ENCODE results near the gene DNAJC1.
"Not testable (repeated sequence)": the region's sequence is repeated elsewhere in the genome, so short reads cannot be mapped to it uniquely, and the experiment has no call there.

The DNAJC1 gene, protein sequence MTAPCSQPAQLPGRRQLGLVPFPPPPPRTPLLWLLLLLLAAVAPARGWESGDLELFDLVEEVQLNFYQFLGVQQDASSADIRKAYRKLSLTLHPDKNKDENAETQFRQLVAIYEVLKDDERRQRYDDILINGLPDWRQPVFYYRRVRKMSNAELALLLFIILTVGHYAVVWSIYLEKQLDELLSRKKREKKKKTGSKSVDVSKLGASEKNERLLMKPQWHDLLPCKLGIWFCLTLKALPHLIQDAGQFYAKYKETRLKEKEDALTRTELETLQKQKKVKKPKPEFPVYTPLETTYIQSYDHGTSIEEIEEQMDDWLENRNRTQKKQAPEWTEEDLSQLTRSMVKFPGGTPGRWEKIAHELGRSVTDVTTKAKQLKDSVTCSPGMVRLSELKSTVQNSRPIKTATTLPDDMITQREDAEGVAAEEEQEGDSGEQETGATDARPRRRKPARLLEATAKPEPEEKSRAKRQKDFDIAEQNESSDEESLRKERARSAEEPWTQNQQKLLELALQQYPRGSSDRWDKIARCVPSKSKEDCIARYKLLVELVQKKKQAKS

DNA sequence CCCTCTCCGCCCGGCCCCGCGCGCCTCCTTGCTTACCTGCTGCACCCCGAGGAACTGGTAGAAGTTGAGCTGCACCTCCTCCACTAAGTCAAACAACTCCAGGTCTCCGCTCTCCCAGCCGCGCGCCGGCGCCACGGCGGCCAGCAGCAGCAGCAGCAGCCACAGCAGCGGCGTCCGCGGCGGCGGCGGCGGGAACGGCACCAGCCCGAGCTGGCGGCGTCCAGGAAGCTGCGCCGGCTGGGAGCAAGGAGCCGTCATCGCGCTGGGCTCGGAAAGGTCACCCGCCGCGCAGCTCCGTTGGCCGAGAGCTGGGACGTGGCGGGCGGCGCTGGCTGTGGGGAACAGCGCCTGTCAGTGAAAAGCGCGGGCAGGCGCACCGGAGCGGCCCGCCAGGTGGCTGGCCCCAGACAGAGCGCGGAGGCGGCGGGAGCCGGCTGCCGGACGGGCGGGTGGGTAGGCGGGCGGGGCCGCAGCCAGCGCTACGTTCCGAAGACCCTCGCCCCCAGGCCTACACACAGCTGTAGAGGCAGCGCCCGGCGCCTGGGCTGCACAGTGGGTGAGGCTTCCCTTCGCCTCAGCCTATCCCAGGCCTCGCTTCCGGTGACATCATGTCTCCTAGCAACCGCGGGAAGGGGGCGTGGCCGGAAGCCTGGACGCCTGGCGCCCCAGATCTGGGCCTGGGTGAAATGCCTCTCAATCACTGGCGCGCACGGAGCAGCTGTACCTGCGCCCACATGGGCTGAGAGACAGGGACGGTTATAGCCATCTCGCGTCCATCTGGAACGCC lies at the start of gene DNAJC1:
DNAJC1 (minus strand) TSS at position 554 of the 787 bp plus-strand sequence; CDS start at position 258, 296 bp downstream.
- peak; percentile 87 to 99 for DNase-seq (ENCODE audit: low spot score in 2 of 2)
- Histone ChIP-seq H3K4me1 (peaks cover 25% of the 10 kb centered on the region), H3K4me3 (peak within 1 kb of the TSS; percentile 70)

DNA sequence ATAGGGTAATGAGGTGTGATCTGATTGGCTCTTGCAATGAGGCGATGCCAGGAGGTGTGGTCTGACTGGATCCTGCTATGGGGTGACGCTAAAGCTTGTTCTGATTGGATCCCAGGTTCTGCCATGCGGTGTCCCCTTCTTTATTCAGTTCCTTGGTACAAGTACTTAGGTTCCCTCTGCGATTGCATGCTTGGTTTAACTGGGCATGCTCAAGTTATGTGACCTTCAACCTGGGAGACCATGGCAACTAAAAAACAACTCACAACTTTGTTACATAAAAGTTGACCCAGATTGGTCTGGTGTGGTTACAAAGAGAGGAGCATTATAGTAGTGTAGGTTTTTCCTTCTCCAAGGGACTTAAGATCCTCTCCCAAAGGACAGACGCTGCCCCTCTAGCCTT lies 49.5 kb upstream of the DNAJC1 start:
- no peak for DNase-seq (ENCODE audit: low spot score in 2 of 2)
- Histone ChIP-seq H3K9me3 (no peaks in the 10 kb centered on the region), H3K36me3 (replicated peaks) (no peaks in the 10 kb centered on the region), H3K4me1 (no peaks in the 10 kb centered on the region; the same call in 1 of the 2 replicates), H3K27me3 (ENCODE audit: low read depth) (no peaks in the 10 kb centered on the region), H3K4me3 (no peak overlapping the region)
- in situ Hi-C loops (cut with MboI; ENCODE audit: low sequenced_read_pairs), result no loop called here

More for the DNA sequence above, at the start of gene DNAJC1:
- Histone ChIP-seq H3K36me3 (replicated peaks) (no peaks in the 10 kb centered on the region), H3K27me3 (ENCODE audit: low read depth) (no peaks in the 10 kb centered on the region), H3K9me3 (no peaks in the 10 kb centered on the region; the same call in 1 of the 2 replicates)
- in situ Hi-C loops (cut with MboI; ENCODE audit: low sequenced_read_pairs), result loop anchor here (10.0 kb wide), 3 partner anchors 311 to 1061 kb away; partner anchors contain the start of gene COMMD3

DNA sequence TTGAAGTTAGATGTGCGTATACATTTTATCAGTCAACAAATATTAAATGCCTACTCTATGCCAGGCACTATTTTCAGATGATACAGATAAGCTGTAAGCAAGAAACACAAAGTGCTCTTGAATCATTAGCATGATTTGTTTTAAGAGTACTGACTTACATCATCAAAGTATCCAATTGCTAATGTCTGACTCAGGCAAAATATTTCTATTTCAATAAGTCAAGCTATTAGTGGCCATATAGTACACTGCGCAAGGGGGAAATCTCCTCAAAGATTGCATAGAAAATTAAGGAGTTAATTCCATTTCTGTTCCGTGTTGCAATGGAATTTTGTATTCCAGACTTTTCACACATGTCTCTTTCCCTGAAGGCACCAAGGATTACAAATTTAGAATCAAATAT lies 46.1 kb upstream of the DNAJC1 start:
- DNase-seq (ENCODE audit: low spot score in 2 of 2), result no peak
- in situ Hi-C loops (cut with MboI; ENCODE audit: low sequenced_read_pairs), result no loop called here
- H3K4me1 ChIP-seq, result no peaks in the 10 kb centered on the region
- no peaks in the 10 kb centered on the region for H3K27me3 ChIP-seq (ENCODE audit: low read depth)
- H3K9me3 ChIP-seq, result no peaks in the 10 kb centered on the region
- H3K36me3 ChIP-seq (replicated peaks), result no peaks in the 10 kb centered on the region
- H3K4me3 ChIP-seq, result no peak overlapping the region

DNA sequence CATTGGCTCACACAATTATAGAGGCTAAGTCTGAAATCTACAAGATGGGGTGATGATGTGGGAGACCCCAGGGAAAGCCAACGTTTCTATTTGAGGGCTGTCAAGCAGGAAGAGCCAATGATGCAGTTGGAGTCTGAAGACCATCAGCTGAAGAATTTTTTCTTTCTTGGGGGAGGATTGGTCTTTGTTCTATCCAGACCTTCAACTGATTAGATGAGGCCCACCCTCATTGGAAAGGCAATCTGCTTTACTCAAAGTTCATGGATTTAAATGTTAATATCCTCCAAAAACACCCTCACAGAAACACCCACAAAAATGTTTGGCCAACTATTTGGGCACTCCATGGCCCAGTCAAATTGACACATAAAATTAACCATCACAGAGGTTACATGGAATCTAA lies 44.3 kb upstream of the DNAJC1 start:
- H3K27me3 ChIP-seq (ENCODE audit: low read depth), result 0 out of 2 replicates have a peak, but pooled peaks cover 4% of the 10 kb centered on the region
- no peaks in the 10 kb centered on the region for H3K36me3 ChIP-seq (replicated peaks)
- DNase-seq (ENCODE audit: low spot score in 2 of 2), result no peak
- in situ Hi-C loops (cut with MboI; ENCODE audit: low sequenced_read_pairs), result no loop called here
- no peaks in the 10 kb centered on the region for H3K9me3 ChIP-seq
- H3K4me3 ChIP-seq, result no peak overlapping the region
- H3K4me1 ChIP-seq, result no peaks in the 10 kb centered on the region

DNA sequence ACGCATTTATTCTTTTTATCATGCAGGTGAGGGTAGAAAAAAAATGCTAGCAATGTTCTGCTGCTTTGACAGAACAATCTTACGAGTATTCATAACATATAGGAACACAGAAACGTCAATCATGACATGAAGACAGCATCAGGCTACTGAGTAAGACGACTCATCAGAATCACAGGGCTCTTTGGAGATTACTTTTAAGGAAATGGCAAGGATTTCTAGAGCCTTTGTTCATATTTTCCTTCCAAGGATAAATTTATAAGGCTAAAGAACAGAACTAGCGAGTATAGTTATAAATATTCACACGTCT lies 39.8 kb upstream of the DNAJC1 start:
- Histone ChIP-seq H3K36me3 (replicated peaks) (no peaks in the 10 kb centered on the region), H3K27me3 (ENCODE audit: low read depth) (peaks cover 17% of the 10 kb centered on the region), H3K4me1 (no peaks in the 10 kb centered on the region), H3K9me3 (no peaks in the 10 kb centered on the region), H3K4me3 (no peak overlapping the region)
- DNase-seq (ENCODE audit: low spot score in 2 of 2), result no peak
- in situ Hi-C loops (cut with MboI; ENCODE audit: low sequenced_read_pairs), result no loop called here

DNA sequence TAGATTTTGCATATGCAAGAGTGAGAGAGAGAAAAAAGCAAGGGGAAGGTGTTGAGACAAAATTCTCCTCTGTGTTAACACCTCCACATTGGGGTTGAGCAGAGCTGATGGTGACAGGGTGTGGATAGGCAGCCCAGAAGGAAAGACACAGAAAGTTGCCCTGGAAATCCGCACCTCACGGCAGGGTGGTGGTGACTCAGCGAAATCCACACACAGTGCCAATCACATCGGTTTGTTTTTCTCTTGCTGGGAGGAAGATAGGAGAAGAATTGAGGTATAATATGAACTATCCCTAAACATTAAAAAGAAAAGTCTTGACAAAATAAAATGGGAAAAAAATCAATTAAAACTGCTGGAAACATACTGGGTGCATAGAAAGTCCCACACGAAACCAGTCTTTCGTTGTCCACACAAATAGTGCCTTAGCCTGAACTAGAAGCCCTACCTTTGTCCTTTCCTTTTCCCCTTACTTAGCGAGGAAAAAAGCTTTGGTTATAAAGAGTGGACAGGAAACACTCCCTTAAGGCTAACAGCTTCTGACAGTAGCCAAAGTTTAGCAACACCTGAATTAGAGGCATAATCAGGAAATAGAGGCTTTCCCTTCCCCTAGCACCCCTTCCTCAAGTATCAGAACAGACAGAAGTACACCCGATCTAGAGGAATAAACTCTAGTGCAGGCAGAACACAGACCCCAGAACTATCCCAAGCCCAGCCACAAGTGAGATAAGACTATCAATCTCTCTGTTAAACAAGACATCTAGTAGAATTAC lies 39.2 kb upstream of the DNAJC1 start:
- DNase-seq (ENCODE audit: low spot score in 2 of 2), result no peak
- H3K4me1 ChIP-seq, result no peaks in the 10 kb centered on the region
- peaks cover 21% of the 10 kb centered on the region for H3K27me3 ChIP-seq (ENCODE audit: low read depth)
- in situ Hi-C loops (cut with MboI; ENCODE audit: low sequenced_read_pairs), result no loop called here
- no peak overlapping the region for H3K4me3 ChIP-seq
- H3K9me3 ChIP-seq, result no peaks in the 10 kb centered on the region
- no peaks in the 10 kb centered on the region for H3K36me3 ChIP-seq (replicated peaks)

DNA sequence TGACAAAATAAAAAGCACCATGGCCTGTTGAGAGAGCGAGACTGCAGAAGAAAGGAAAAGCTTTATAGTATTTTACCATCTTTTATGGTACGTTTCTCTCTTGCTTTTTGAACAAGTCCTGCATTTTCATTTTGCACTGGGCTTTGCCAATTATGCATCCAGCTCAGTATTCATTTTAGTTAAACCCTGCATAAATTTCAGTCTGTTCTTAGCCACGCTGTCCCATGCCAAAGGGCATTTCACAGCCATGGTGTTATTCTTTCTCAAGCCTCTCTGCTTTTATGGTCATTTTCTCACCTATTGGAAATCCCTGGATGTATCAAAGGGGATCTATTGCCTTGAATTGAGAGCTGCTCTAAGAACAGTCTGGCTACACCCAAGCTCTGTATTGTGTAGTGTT lies 30.8 kb upstream of the DNAJC1 start:
- Histone ChIP-seq H3K27me3 (ENCODE audit: low read depth) (peaks cover 9% of the 10 kb centered on the region), H3K9me3 (peaks cover 8% of the 10 kb centered on the region; the same call in 1 of the 2 replicates), H3K4me1 (no peaks in the 10 kb centered on the region), H3K4me3 (no peak overlapping the region), H3K36me3 (replicated peaks) (no peaks in the 10 kb centered on the region)
- no peak for DNase-seq (ENCODE audit: low spot score in 2 of 2)
- in situ Hi-C loops (cut with MboI; ENCODE audit: low sequenced_read_pairs), result no loop called here

DNA sequence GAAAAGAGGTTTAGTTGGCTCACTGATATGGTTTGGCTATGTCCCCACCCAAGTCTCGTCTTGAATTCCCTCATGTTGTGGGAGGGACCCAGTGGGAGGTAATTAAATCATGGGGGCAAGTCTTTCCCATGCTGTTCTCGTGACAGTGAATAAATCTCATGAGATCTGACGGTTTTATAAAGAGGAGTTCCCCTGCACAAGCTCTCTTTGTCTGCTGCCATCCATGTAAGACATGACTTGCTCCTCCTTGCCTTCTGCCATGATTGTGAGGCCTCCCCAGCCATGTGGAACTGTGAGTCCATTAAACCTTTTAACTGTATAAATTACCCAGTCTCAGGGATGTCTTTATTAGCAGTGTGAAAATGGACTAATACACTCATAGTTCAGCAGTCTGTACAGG lies 28.7 kb upstream of the DNAJC1 start:
- H3K4me3 ChIP-seq; H3K27me3 ChIP-seq (ENCODE audit: low read depth); H3K4me1 ChIP-seq; H3K9me3 ChIP-seq; in situ Hi-C loops (cut with MboI; ENCODE audit: low sequenced_read_pairs); DNase-seq (ENCODE audit: low spot score in 2 of 2); H3K36me3 ChIP-seq (replicated peaks): not testable (repeated sequence)

DNA sequence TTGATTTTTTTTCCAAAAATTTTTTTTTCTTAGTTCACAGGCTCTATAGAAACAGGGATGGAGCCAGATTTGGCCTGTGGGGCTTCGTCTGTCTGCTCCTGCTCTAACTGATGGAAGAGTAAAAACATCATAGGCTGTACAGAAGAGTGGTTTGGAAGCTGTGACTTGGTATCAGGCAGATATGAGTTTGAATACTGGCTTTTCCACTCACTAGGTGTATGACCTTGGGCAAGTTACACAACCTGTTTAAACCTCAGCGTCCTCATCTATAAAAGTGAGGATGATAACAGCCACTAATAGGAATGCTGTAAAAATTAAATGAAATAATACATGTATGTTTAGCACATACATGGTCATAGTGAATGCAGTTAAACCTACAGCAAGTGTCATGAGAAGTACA lies 26.9 kb upstream of the DNAJC1 start:
- no peaks in the 10 kb centered on the region for H3K27me3 ChIP-seq (ENCODE audit: low read depth)
- DNase-seq (ENCODE audit: low spot score in 2 of 2), result no peak
- no peaks in the 10 kb centered on the region for H3K36me3 ChIP-seq (replicated peaks)
- H3K9me3 ChIP-seq, result peaks cover 4% of the 10 kb centered on the region; the same call in 1 of the 2 replicates
- H3K4me3 ChIP-seq, result no peak overlapping the region
- in situ Hi-C loops (cut with MboI; ENCODE audit: low sequenced_read_pairs), result no loop called here
- H3K4me1 ChIP-seq, result no peaks in the 10 kb centered on the region

DNA sequence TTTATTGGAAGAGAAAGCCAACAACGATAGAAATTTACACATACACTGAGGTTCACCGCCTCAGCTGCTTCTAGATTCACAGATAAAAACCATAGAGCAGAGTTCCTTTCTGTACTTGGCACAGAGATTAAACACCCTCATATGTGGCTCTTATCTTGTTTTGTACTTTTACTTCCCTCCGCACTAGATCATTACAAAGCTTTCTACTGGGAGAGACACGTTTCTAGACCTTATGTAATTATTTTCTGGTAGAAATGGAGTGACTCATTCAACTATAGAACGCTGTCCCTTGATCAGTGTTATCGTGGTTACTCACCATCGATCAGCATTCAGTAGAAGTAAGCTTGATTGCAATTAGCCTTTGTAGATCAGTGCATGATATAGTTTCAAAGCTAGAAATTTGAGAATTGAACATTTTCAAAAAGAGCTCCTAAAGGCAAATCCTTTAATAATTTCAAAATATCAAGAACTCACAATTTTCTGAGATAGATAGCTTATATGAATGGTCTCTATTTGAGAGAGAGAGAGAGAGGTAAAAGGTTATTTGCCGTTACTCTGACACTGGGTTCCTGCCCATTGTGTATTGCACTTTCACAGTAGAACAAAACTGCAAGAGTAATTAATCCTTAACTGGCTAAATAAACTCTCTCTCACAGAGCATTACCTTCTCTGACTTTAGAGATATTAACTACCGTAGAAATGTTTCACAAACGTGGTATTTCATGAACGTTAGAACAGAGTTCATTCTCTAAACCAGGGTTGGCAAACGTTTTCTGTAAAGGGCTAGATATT lies 26.1 kb upstream of the DNAJC1 start:
- Histone ChIP-seq H3K36me3 (replicated peaks) (no peaks in the 10 kb centered on the region), H3K9me3 (peaks cover 3% of the 10 kb centered on the region; the same call in 1 of the 2 replicates), H3K27me3 (ENCODE audit: low read depth) (no peaks in the 10 kb centered on the region), H3K4me3 (no peak overlapping the region), H3K4me1 (no peaks in the 10 kb centered on the region)
- in situ Hi-C loops (cut with MboI; ENCODE audit: low sequenced_read_pairs), result no loop called here
- no peak for DNase-seq (ENCODE audit: low spot score in 2 of 2)

DNA sequence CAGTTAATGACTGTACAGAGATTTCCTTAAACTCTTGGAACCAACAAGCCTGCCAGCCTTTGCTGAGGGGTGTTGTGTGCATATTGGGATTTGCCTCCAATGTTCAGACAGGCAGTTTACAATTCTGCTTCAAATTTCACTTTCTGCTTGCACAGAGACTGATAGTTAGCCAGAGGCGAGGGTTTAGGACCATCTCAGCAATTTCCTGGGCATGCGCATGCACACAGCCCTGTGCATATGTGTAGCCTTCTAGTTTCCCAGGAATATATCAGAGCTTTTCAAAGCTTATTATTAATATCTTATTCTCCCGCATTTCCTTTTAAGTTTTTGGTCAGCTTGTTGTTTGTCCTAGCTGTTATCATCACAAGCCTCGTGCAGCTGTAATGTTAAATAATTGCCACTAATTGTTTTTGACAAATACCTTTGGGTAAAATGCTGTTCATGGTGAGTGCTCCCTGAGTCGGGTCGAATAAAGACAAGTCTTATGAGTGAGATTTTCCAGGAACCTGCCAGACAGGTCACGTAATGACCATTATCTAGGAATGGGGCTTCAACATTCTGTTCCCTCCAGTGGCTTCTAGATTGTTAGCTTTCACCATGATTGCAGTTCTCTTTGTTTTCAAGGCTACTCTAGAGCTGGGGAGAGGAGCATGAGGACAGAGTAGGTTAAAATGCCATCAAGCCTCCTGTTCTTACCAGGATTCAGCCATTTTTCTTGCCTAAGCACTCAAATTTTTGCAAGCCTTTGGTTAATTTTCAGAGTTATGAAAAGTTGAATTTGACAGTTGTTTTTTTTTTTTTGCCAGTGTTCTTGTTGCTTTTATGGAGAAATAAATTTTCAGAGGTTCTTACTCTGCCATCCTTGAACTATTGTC lies 24.1 kb upstream of the DNAJC1 start:
- H3K9me3 ChIP-seq, result peaks cover 3% of the 10 kb centered on the region; the same call in 1 of the 2 replicates
- no peak for DNase-seq (ENCODE audit: low spot score in 2 of 2)
- no peak overlapping the region for H3K4me3 ChIP-seq
- H3K36me3 ChIP-seq (replicated peaks), result no peaks in the 10 kb centered on the region
- H3K4me1 ChIP-seq, result no peaks in the 10 kb centered on the region
- in situ Hi-C loops (cut with MboI; ENCODE audit: low sequenced_read_pairs), result no loop called here
- H3K27me3 ChIP-seq (ENCODE audit: low read depth), result no peaks in the 10 kb centered on the region

DNA sequence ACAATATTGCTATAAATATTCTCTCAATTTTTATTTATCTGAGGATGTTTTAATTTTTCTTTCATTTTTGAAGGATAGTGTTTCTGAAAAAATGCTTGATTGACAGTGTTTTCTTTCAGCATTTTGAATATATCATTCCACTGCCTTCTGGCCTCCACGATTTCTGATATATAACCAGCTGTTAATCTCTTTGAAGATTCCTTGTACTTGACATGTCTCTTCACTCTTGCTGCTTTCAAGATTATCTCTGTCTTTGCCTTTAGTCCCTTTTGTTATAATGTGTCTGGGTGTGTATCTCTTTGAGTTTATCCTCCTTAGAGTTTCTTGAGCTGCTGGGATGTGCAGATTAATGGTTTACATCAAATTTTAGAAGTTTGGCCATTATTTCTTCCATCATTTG lies 22.8 kb upstream of the DNAJC1 start:
- Histone ChIP-seq H3K36me3 (replicated peaks) (no peaks in the 10 kb centered on the region), H3K4me1 (no peaks in the 10 kb centered on the region), H3K4me3 (no peak overlapping the region), H3K27me3 (ENCODE audit: low read depth) (no peaks in the 10 kb centered on the region), H3K9me3 (no peaks in the 10 kb centered on the region)
- DNase-seq (ENCODE audit: low spot score in 2 of 2), result no peak
- in situ Hi-C loops (cut with MboI; ENCODE audit: low sequenced_read_pairs), result no loop called here

Measured in HAP-1 (cell line).